HT-29 (cell line): ENCODE results near the gene ITGB6. TPM values are rescaled to one million over a fixed set of nuclear protein-coding genes. Genes with fewer than 3 reads are reported as not detected.

ENCODE experiments used
- DNase-seq: peaks from one replicate; pipeline ENCODE4 v3.0.0-alpha.2; 2015; ENCODE audit warnings: low spot score
- total RNA-seq: library from RNA; depleted of rRNA; stranded (reverse); fragments of >200 nt; shearing (Covaris generic); gene quantifications from 2 replicates; pipeline ENCODE4 v1.2.3, GENCODE V29; 2014

Gene ITGB6
- total RNA-seq, 1 experiment from 2014 or later, result 14.3 TPM

GRCh38 chr2:160141419-160141818 lies 58.7 kb downstream of the ITGB6 start:
- DNase-seq, result no peak

DNA sequence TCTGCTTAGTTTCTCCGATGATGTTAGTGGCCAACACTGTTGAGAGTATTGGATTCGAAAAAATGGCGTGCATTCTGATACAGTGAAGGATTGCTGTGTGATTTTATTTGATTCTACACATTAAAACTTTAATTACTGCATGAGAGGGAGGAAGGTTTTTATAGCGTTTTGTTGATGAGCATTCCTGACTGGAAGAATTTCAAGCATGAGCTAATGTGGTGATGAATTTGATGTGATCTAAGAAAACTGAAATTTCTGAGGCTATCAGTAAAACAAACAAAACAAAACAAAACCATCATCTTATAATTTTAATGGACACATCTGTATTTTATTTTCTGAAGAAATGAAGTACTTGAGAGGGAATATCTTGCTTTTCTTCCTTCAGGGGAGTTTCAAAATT lies 59.6 kb downstream of the ITGB6 start:
- no peak for DNase-seq

DNA sequence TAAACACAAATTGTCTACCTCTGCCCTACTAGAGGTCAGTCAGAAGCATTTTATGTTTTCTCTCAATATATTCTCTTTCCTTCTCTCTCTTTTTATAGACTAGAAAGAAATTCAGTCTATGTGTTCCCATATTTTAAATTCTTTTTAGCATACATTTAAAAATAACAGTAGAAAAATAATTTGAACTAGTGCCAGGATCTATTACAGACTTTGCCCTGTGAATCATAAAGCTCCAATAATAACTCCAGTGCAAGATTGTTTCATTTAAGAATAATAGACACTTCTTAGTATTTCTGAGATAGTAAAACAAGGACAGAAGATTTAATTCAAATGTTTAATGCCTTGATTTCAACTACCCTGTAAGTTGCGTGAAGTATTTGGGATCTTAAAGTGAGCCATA lies 60.1 kb downstream of the ITGB6 start:
- DNase-seq, result peak; percentile 15

- no peak for DNase-seq
Measured at GRCh38 chr2:160139350-160139749, 60.7 kb downstream of the ITGB6 start.

DNA sequence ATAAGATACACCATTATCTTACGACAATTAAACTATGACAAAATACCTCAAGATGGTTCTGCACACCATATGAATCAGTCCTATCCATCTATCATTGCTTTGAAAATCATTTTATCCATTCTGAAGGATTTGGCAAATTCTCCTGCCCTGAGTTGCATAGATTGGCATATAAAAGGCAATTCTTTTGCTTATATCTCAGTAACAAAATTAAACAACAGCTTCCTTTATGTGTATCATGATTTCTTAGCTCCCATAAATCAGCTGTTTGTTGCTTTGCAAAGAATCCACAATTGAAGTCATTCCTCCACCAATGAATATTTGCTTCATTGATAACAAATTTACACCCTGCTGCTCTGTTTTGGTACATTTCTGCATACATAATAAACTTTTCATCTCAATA lies 61.7 kb downstream of the ITGB6 start:
- no peak for DNase-seq

- no peak for DNase-seq
Measured at GRCh38 chr2:160137464-160137863, 62.6 kb downstream of the ITGB6 start.

GRCh38 chr2:160132761-160133160 lies 67.3 kb downstream of the ITGB6 start:
- no peak for DNase-seq

DNA sequence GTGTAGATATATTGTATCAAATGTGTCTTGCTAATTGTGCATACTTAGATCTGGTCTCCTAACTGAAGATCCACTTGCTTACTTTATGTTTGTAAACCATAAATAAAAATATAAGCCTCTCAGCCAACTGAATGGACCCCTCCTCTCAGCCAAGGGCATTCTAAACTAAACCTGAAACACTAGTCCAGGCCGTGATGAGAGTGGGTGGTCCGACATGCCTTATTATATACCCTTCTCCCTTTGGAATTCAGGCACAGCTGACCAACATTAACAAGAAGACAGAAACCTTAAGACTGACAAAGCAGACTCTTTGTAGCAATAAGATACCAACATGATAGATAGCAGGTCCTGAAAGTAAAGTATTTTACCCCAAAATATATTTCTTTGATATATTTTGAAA lies 73.3 kb downstream of the ITGB6 start:
- DNase-seq, result no peak

DNA sequence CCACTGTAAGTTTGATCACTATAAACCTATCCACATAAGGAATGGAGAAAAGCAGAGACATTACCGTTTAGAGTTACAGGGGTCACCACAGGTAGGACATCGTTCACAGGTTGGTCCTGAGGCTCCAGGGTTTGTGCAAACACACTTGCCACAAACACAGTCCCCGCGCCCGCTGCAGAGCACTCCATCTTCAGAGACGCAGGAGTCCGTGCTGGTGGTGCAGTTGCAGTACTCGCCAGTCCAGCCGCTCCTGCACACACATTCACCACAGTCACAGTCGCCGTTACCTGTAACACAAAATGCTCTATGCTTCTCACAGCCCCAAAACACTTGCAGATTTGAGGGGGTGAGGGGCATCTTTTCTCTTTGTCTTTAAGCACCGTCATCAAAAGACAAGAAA lies 73.8 kb downstream of the ITGB6 start:
- DNase-seq, result no peak

GRCh38 chr2:160125828-160126227 lies 74.2 kb downstream of the ITGB6 start:
- DNase-seq, result no peak

DNA sequence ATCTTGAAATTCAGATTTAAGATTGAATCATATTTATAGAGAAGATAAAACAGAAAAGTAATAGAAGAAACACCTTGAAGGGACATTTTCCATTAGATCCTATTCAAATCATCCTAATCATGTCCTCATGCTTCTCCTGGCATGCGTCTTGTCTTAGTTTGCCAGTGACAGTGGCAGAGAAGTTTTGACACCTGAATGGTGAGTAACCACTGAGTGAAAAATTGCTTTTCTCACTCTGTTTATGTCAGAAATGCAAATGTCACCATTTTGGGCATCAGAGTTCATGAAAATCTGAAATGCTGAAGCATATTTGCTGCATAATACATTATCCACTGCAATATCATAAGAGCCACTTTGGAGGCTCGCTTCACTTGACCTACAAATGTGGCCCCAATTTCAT lies 74.7 kb downstream of the ITGB6 start:
- DNase-seq, result no peak

GRCh38 chr2:160124571-160124970 lies 75.5 kb downstream of the ITGB6 start:
- no peak for DNase-seq

- peak; percentile 58 for DNase-seq
Measured at GRCh38 chr2:160114721-160115120, 85.4 kb downstream of the ITGB6 start.

DNA sequence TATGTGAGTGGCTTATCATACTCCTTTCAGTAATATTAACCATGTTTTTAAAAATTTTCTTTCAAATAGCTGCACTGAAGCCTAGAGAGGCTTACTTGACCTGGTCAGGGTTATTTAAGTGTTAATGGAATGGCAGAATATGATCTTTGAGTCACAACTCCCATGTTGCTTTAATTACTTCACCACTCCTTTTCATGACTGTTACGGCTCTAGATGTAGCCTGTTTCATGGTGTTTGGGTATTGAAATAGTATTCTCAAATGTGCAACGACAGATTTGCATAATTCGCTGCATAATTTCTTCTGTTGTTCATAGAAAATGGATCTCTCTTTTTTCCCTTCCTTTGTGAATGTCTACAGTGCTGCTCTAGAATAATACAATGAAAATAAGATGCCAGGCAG lies 86.1 kb downstream of the ITGB6 start:
- no peak for DNase-seq

- no peak for DNase-seq
Measured at GRCh38 chr2:160111951-160112798, 87.9 kb downstream of the ITGB6 start.

GRCh38 chr2:160110674-160111239 lies 89.3 kb downstream of the ITGB6 start:
- no peak for DNase-seq

DNA sequence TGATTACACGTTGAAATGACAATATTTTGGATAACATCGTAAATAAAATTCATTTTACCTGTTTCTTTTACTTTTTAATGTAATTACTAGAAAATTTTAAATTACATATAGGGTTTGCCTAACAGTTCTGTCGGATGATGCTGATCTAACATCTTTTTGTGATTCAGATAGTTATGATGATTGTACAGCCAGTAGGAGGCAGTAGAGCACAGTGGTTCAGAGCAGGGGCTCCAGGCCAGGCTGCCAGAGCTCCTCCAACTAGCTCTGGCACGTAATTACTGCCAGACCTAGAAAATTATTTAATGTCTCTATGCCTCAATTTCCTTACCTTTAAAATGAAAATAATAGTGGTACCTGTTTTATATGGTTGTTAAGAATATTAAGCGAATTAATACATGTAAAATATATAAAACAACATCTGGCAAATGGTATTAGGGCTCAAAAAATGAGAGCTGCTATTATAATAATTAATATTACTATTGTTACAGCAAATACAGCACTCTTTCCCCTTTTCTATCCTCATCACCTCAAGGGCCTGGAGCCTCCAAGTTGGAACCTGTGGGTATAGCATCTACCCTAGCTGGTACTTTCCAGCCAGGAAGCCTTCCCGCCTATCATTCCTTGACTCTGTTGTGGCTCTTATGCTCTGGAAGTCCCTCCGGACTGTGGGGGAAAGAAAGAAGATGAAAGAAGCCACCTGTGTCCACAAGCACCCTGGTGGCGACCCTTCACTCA lies 90.0 kb downstream of the ITGB6 start:
- peak; percentile 91 for DNase-seq

DNA sequence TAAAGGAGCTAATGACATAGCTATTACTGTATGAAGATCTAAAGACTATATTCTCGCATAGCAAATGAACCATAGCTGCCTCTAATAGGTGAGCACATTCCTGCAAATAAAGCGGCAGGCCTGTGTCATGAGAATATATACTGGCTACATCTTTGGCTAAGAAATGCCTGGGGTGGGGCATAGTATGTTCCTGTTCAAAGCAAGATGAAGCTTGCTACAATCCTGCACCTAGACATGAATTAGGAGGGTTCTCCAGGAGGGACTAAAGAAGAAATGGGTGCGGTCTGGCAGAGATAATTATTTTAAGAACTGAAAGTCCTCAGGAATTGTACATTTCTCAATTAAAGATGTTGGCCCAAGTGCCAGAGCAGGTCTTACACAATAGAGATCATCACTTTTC lies 90.8 kb downstream of the ITGB6 start:
- no peak for DNase-seq

DNA sequence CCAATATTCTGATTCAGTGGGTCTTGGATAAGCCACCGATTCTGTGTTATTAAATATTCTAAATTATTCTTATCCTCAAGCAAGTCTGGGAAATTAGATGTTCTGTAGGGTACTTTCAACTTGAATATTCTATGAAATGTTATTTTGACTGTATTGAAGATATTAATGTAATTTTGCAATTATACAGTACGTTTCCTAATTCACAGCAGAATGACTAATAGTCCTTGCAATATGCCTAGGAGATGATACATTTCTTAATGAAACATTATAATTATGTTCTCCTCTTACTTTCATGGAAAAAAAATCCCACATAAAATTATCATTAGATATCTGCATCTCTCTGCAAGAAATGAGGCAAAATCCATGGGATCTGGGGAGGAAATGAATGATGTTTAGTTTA lies 91.4 kb downstream of the ITGB6 start:
- no peak for DNase-seq

- DNase-seq, result no peak
Measured at GRCh38 chr2:160105366-160105765, 94.7 kb downstream of the ITGB6 start.

DNA sequence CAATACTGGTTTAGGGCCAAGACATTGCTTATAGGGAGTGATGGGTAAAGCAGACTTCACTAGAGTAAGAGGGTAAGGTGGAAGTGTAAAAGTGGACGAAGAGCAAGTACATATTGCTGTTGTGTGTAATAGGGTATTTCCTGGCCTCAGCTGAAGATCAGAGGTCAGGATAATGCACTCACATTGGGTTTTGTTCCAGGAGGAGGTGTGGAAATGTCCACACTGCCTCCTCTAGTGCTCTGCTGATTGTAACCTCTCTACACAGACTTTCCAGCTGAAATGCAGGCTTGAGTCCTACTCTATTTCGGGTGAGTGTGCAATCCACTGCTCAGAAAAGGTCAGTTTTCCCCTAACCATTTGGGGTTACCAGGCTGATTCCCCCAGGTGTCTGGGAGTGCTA lies 96.0 kb downstream of the ITGB6 start:
- DNase-seq, result no peak

GRCh38 chr2:160097326-160097725 lies 102.7 kb downstream of the ITGB6 start:
- DNase-seq, result no peak

GRCh38 chr2:160096409-160096808 lies 103.7 kb downstream of the ITGB6 start:
- no peak for DNase-seq
